ENCODE measurements around the gene MAML3.

DNA sequence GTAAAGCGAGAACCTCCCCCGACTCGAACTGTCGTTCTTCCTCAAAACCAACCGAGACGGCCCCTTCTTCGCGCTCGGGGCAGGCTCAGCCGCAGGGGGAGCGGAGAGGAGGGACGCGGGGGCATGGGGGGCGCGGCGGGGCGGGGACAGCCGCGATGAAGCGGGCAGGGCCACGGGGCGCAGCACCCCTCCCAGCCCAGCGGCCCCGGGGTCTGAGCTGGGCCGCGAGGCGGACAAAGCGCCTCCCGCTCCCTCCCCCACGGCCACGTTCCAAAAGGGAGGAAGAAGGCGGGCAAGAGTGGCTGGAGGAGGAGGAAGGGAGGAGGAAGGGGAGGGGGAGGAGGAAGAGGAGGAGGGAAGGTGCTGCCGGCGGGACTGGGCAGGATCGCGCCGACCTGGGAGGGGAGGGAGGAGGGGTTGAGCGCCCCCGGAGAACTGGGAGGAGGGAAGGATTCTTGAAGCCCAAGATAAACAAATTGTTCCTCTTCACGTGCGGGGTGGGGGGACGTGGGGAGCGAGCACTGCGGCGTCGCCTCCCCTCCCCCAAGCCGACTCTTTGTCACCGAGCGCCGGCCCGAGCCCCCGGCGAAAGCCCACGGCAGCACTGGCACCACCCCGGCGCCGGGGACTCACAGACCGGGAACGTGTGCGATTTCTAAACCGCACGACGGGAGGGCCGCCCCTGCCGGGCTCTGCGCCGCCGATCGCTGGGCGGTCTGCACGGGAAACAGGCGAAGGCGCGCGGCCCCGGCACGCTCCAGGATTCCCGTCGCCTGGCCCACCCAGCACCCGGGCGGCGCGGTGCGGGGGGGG is 2.9 kb downstream of the MAML3 start:
- peak; percentile 1 for TF ChIP-seq POLR2A (IDR thresholded peaks at IDR 0.05; ENCODE audit: extremely low read depth, insufficient read length)
- TF ChIP-seq MYC (IDR thresholded peaks at IDR 0.05; ENCODE audit: low read depth, low read length) = no peak
- TF ChIP-seq, protein P1, sequence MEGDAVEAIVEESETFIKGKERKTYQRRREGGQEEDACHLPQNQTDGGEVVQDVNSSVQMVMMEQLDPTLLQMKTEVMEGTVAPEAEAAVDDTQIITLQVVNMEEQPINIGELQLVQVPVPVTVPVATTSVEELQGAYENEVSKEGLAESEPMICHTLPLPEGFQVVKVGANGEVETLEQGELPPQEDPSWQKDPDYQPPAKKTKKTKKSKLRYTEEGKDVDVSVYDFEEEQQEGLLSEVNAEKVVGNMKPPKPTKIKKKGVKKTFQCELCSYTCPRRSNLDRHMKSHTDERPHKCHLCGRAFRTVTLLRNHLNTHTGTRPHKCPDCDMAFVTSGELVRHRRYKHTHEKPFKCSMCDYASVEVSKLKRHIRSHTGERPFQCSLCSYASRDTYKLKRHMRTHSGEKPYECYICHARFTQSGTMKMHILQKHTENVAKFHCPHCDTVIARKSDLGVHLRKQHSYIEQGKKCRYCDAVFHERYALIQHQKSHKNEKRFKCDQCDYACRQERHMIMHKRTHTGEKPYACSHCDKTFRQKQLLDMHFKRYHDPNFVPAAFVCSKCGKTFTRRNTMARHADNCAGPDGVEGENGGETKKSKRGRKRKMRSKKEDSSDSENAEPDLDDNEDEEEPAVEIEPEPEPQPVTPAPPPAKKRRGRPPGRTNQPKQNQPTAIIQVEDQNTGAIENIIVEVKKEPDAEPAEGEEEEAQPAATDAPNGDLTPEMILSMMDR (IDR thresholded peaks at IDR 0.05; ENCODE audit: low read depth, low read length) = no peak

Data from NB4 (cell line).